ENCODE data around the gene FLAD1.
"Not testable (repeated sequence)": the region's sequence is repeated elsewhere in the genome, so short reads cannot be mapped to it uniquely, and the experiment has no call there.

The FLAD1 gene

GRCh38 chr1:154988058-154988954, 5.2 kb downstream of the FLAD1 start:
- H3K4me3 ChIP-seq (ENCODE audit: low read depth in 1 of 2, low read length in 2 of 2): no peak overlapping the region
- no peak overlapping the region for H3K9ac ChIP-seq (ENCODE audit: low read depth in 1 of 2, low read length in 2 of 2)
- H3K9me3 ChIP-seq (ENCODE audit: control insufficient read depth in 1 of 2, low read length in 2 of 2): no peaks in the 10 kb centered on the region
- H3K4me1 ChIP-seq (ENCODE audit: control insufficient read depth in 1 of 2, insufficient read depth in 2 of 2, low read length in 2 of 2): peaks cover 27 to 30% of the 10 kb centered on the region in 2 donors
- H3K27ac ChIP-seq (ENCODE audit: low read depth, low read length): no peak overlapping the region
- peaks cover 13 to 37% of the 10 kb centered on the region in 2 donors for H3K36me3 ChIP-seq (ENCODE audit: control insufficient read depth in 1 of 2, insufficient read depth in 2 of 2, low read length in 2 of 2)
- no peaks in the 10 kb centered on the region for H3K27me3 ChIP-seq (ENCODE audit: control insufficient read depth in 1 of 2, insufficient read depth in 2 of 2, low read length in 2 of 2)

GRCh38 chr1:154989195-154989860, 6.2 kb downstream of the FLAD1 start:
- Histone ChIP-seq H3K27ac (ENCODE audit: low read depth, low read length) (no peak overlapping the region), H3K27me3 (ENCODE audit: control insufficient read depth in 1 of 2, insufficient read depth in 2 of 2, low read length in 2 of 2) (no peaks in the 10 kb centered on the region), H3K9ac (ENCODE audit: low read depth in 1 of 2, low read length in 2 of 2) (no peak overlapping the region), H3K36me3 (ENCODE audit: control insufficient read depth in 1 of 2, insufficient read depth in 2 of 2, low read length in 2 of 2) (peaks cover 13 to 37% of the 10 kb centered on the region in 2 donors), H3K9me3 (ENCODE audit: control insufficient read depth in 1 of 2, low read length in 2 of 2) (no peaks in the 10 kb centered on the region), H3K4me1 (ENCODE audit: control insufficient read depth in 1 of 2, insufficient read depth in 2 of 2, low read length in 2 of 2) (peaks cover 20 to 23% of the 10 kb centered on the region in 2 donors), H3K4me3 (ENCODE audit: low read depth in 1 of 2, low read length in 2 of 2) (peak overlapping the region in 1 of 2 donors; percentile 38)

- H3K4me1 ChIP-seq (ENCODE audit: control insufficient read depth in 1 of 2, insufficient read depth in 2 of 2, low read length in 2 of 2): peaks cover 20 to 29% of the 10 kb centered on the region in 2 donors
- no peak overlapping the region for H3K4me3 ChIP-seq (ENCODE audit: low read depth in 1 of 2, low read length in 2 of 2)
- no peaks in the 10 kb centered on the region for H3K9me3 ChIP-seq (ENCODE audit: control insufficient read depth in 1 of 2, low read length in 2 of 2)
- H3K36me3 ChIP-seq (ENCODE audit: control insufficient read depth in 1 of 2, insufficient read depth in 2 of 2, low read length in 2 of 2): peaks cover 13 to 37% of the 10 kb centered on the region in 2 donors
- H3K27me3 ChIP-seq (ENCODE audit: control insufficient read depth in 1 of 2, insufficient read depth in 2 of 2, low read length in 2 of 2): no peaks in the 10 kb centered on the region
- no peak overlapping the region for H3K27ac ChIP-seq (ENCODE audit: low read depth, low read length)
- no peak overlapping the region for H3K9ac ChIP-seq (ENCODE audit: low read depth in 1 of 2, low read length in 2 of 2)
Measured at GRCh38 chr1:154990276-154990675, 7.1 kb downstream of the FLAD1 start.

- Histone ChIP-seq H3K4me3 (ENCODE audit: low read depth in 1 of 2, low read length in 2 of 2) (no peak overlapping the region), H3K4me1 (ENCODE audit: control insufficient read depth in 1 of 2, insufficient read depth in 2 of 2, low read length in 2 of 2) (peaks cover 27 to 38% of the 10 kb centered on the region in 2 donors), H3K36me3 (ENCODE audit: control insufficient read depth in 1 of 2, insufficient read depth in 2 of 2, low read length in 2 of 2) (peaks cover 13 to 28% of the 10 kb centered on the region in 2 donors), H3K9me3 (ENCODE audit: control insufficient read depth in 1 of 2, low read length in 2 of 2) (no peaks in the 10 kb centered on the region), H3K27me3 (ENCODE audit: control insufficient read depth in 1 of 2, insufficient read depth in 2 of 2, low read length in 2 of 2) (no peaks in the 10 kb centered on the region), H3K9ac (ENCODE audit: low read depth in 1 of 2, low read length in 2 of 2) (no peak overlapping the region), H3K27ac (ENCODE audit: low read depth, low read length) (no peak overlapping the region)
Measured at GRCh38 chr1:154992721-154993571, 9.8 kb downstream of the FLAD1 start.

- Histone ChIP-seq H3K4me1 (ENCODE audit: control insufficient read depth in 1 of 2, insufficient read depth in 2 of 2, low read length in 2 of 2) (peaks cover 20 to 34% of the 10 kb centered on the region in 2 donors), H3K9ac (ENCODE audit: low read depth in 1 of 2, low read length in 2 of 2) (no peak within 1 kb of the TSS), H3K4me3 (ENCODE audit: low read depth in 1 of 2, low read length in 2 of 2) (no peak within 1 kb of the TSS), H3K27me3 (ENCODE audit: control insufficient read depth in 1 of 2, insufficient read depth in 2 of 2, low read length in 2 of 2) (no peaks in the 10 kb centered on the region), H3K9me3 (ENCODE audit: control insufficient read depth in 1 of 2, low read length in 2 of 2) (no peaks in the 10 kb centered on the region), H3K36me3 (ENCODE audit: control insufficient read depth in 1 of 2, insufficient read depth in 2 of 2, low read length in 2 of 2) (peaks cover 7 to 20% of the 10 kb centered on the region in 2 donors), H3K27ac (ENCODE audit: low read depth, low read length) (no peak within 1 kb of the TSS)
Measured at GRCh38 chr1:154993572-154994268, 10.6 kb downstream of the FLAD1 start, which contains the start of gene LENEP. TSS of gene LENEP (plus strand) at chr1:154993586. CDS start at chr1:154993608, 22 bp downstream.

- Histone ChIP-seq H3K4me3 (ENCODE audit: low read depth in 1 of 2, low read length in 2 of 2) (no peak overlapping the region), H3K27ac (ENCODE audit: low read depth, low read length) (no peak overlapping the region), H3K27me3 (ENCODE audit: control insufficient read depth in 1 of 2, insufficient read depth in 2 of 2, low read length in 2 of 2) (no peaks in the 10 kb centered on the region), H3K9ac (ENCODE audit: low read depth in 1 of 2, low read length in 2 of 2) (no peak overlapping the region), H3K9me3 (ENCODE audit: control insufficient read depth in 1 of 2, low read length in 2 of 2) (no peaks in the 10 kb centered on the region), H3K36me3 (ENCODE audit: control insufficient read depth in 1 of 2, insufficient read depth in 2 of 2, low read length in 2 of 2) (peaks cover 4 to 15% of the 10 kb centered on the region in 2 donors), H3K4me1 (ENCODE audit: control insufficient read depth in 1 of 2, insufficient read depth in 2 of 2, low read length in 2 of 2) (peaks cover 20 to 34% of the 10 kb centered on the region in 2 donors)
Measured at GRCh38 chr1:154994269-154994587, 11.1 kb downstream of the FLAD1 start.

- no peaks in the 10 kb centered on the region for H3K9me3 ChIP-seq (ENCODE audit: control insufficient read depth in 1 of 2, low read length in 2 of 2)
- H3K27me3 ChIP-seq (ENCODE audit: control insufficient read depth in 1 of 2, insufficient read depth in 2 of 2, low read length in 2 of 2): no peaks in the 10 kb centered on the region
- H3K9ac ChIP-seq (ENCODE audit: low read depth in 1 of 2, low read length in 2 of 2): no peak overlapping the region
- peaks cover 4 to 12% of the 10 kb centered on the region in 2 donors for H3K36me3 ChIP-seq (ENCODE audit: control insufficient read depth in 1 of 2, insufficient read depth in 2 of 2, low read length in 2 of 2)
- no peak overlapping the region for H3K27ac ChIP-seq (ENCODE audit: low read depth, low read length)
- H3K4me1 ChIP-seq (ENCODE audit: control insufficient read depth in 1 of 2, insufficient read depth in 2 of 2, low read length in 2 of 2): peaks cover 18 to 31% of the 10 kb centered on the region in 2 donors
- no peak overlapping the region for H3K4me3 ChIP-seq (ENCODE audit: low read depth in 1 of 2, low read length in 2 of 2)
Measured at GRCh38 chr1:154994591-154994990, 11.4 kb downstream of the FLAD1 start.

GRCh38 chr1:154995301-154995983, 12.3 kb downstream of the FLAD1 start:
- not testable (repeated sequence) for H3K27ac ChIP-seq (ENCODE audit: low read depth, low read length)

More at GRCh38 chr1:154995301-154995983, 12.3 kb downstream of the FLAD1 start:
- H3K9ac ChIP-seq (ENCODE audit: low read depth in 1 of 2, low read length in 2 of 2); H3K36me3 ChIP-seq (ENCODE audit: control insufficient read depth in 1 of 2, insufficient read depth in 2 of 2, low read length in 2 of 2); H3K9me3 ChIP-seq (ENCODE audit: control insufficient read depth in 1 of 2, low read length in 2 of 2); H3K4me3 ChIP-seq (ENCODE audit: low read depth in 1 of 2, low read length in 2 of 2); H3K27me3 ChIP-seq (ENCODE audit: control insufficient read depth in 1 of 2, insufficient read depth in 2 of 2, low read length in 2 of 2): not testable (repeated sequence)
- peaks cover 22 to 34% of the 10 kb centered on the region in 2 donors for H3K4me1 ChIP-seq (ENCODE audit: control insufficient read depth in 1 of 2, insufficient read depth in 2 of 2, low read length in 2 of 2)
